ENCODE results near the gene BRMS1. TPM values are rescaled to one million over a fixed set of nuclear protein-coding genes. Genes with fewer than 3 reads are reported as not detected.

Gene BRMS1
- total and polyA plus RNA-seq, 10 of the 15 experiments (the other 5 are each of a cell fraction or from before 2014, with no cell fraction given) = 2.1 to 85.3 (median 48.5) TPM

DNA sequence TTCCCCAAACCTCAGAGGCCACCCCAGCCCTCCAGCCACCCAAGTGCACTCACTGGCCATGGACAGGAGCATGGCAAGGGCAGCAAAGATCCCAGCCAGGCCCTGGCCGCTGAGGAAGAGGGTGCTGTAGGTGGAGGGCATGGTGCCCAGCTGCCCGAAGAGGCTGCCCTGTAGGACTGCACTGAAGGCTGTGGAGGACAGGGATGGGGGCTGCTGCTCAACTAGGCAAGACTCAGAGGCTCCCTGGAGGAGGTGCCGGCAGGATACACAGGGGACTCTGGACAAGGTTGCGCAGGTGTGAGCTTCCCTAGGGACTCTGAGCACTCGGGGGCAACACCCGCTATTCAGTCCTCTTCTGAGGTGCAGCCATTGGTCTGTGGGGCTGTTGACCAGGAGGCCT is 23.6 kb upstream of the BRMS1 start (continued):
- TF ChIP-seq MYC (IDR thresholded peaks at IDR 0.05; ENCODE audit: insufficient read depth, insufficient read length, insufficient replicate concordance, low read length, severe bottlenecking) (no peak), HCFC1 (IDR thresholded peaks at IDR 0.05; ENCODE audit: low read length) (no peak)
- TF ChIP-seq, protein P1, sequence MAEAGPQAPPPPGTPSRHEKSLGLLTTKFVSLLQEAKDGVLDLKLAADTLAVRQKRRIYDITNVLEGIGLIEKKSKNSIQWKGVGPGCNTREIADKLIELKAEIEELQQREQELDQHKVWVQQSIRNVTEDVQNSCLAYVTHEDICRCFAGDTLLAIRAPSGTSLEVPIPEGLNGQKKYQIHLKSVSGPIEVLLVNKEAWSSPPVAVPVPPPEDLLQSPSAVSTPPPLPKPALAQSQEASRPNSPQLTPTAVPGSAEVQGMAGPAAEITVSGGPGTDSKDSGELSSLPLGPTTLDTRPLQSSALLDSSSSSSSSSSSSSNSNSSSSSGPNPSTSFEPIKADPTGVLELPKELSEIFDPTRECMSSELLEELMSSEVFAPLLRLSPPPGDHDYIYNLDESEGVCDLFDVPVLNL (IDR thresholded peaks at IDR 0.05; ENCODE audit: low read depth, low read length) = no peak

DNA sequence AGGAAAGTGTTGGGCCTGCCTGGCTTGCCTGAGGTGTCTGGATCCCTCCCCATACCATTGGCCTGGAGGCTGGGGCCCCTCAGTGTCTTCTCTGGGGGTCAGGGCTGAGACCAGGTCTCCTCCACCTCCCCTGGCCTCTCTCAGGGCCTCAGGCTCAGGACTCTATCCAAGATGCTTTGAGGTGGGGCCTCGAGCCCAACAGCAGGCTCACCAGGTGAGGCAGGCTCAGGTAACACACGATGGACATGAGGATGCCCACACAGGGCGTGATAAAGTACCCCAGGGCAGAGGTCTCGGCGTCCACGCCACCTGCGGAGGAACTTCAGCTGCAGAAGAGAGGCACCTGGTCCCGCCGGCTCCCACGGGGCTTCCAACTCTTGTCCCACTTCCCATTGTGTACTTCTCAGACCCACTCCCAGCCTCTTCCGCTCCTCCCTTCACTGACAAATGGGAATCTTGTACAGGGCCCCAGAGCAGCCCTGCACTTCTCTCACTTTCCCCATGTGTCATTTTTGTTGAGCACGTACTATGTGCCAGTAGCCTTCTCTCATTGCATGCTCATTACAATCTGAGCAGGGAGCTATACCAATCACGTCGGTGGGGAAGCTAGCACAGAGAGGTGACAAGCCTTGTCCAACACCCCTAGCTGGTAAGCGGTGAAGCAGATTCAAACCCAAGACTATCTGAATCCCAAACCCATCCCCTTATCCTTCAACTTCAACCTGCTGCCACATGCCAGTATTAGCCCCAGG is 22.8 kb upstream of the BRMS1 start:
- Histone ChIP-seq H4K20me1 (ENCODE audit: control insufficient read depth, insufficient read depth) (no peaks in the 10 kb centered on the region), H3K79me2 (ENCODE audit: control insufficient read depth, insufficient read depth, low read length) (no peaks in the 10 kb centered on the region; the same call in none of the 2 replicates), H3K4me3 (no peak overlapping the region), H3K9ac (ENCODE audit: control insufficient read depth, insufficient read depth, low read length) (no peak overlapping the region), H3K9me3 (replicated peaks; ENCODE audit: control insufficient read depth, insufficient read depth, low read length) (no peaks in the 10 kb centered on the region), H3K36me3 (ENCODE audit: control insufficient read depth in 2 of 2, insufficient read depth in 2 of 2, low read length in 1 of 2) (no peaks in the 10 kb centered on the region; a peak in 2 of 4 replicates), H3K27ac (ENCODE audit: control insufficient read depth, insufficient read depth) (no peak overlapping the region), H3K4me2 (ENCODE audit: control insufficient read depth, insufficient read depth) (no peak overlapping the region), H3K4me1 (ENCODE audit: control insufficient read depth, insufficient read depth, low read length) (peaks cover 3% of the 10 kb centered on the region; the same call in 1 of the 2 replicates), H3K27me3 (replicated peaks in 1 of 2; ENCODE audit: control insufficient read depth in 2 of 2, insufficient read depth in 2 of 2, low read length in 1 of 2) (no peaks in the 10 kb centered on the region), H2AFZ (ENCODE audit: control insufficient read depth, low read depth, low read length) (no peak overlapping the region)
- ATAC-seq (no peak), DNase-seq (ENCODE audit: low read depth, low spot score) (no peak), FAIRE-seq (no peak)
- CTCF ChIA-PET = interaction anchor here (0.5 to 5.9 kb wide), 4 partner anchors 14 to 314 kb away, joined by 3 to 91 read pairs (median 3); partner anchors contain the start of gene TMEM151A
- intact Hi-C loops (cut with micrococcal nuclease; ENCODE audit: unreplicated experiment) = no loop called here
- RAD21 ChIA-PET (ENCODE audit: unreplicated experiment) = no interaction called here
- 64% methylated on average over 15 of the region's 15 CpGs for WGBS (ENCODE audit: insufficient coverage, insufficient replicate concordance, low lambda C conversion rate, missing lambda C conversion rate)
- TF ChIP-seq IKZF1 (conservative IDR thresholded peaks at IDR 0.05) = no peak
- POLR2A ChIA-PET = interaction anchor here (0.6 kb wide), 1 partner anchor 18 kb away, joined by 3 read pairs; no protein-coding TSS in a partner anchor
- in situ Hi-C loops (cut with MboI) = no loop called here
- SMC1A ChIA-PET (ENCODE audit: uncharacterized antibody, unreplicated experiment) = interaction anchor here (1.2 kb wide), 1 partner anchor 22 kb away, joined by 3 read pairs; no protein-coding TSS in a partner anchor
- BruUV-seq (replicated peaks) = no TSS peak

Data from GM12878 (cell line).